ENCODE data around the gene PRDM11. TPM values are rescaled to one million over a fixed set of nuclear protein-coding genes. Genes with fewer than 3 reads are reported as not detected.

PRDM11 gene
- total and polyA plus RNA-seq, 2 of the 8 experiments (the other 6 are each of a cell fraction or from before 2014, with no cell fraction given) = 3.6 to 11.7 TPM

DNA sequence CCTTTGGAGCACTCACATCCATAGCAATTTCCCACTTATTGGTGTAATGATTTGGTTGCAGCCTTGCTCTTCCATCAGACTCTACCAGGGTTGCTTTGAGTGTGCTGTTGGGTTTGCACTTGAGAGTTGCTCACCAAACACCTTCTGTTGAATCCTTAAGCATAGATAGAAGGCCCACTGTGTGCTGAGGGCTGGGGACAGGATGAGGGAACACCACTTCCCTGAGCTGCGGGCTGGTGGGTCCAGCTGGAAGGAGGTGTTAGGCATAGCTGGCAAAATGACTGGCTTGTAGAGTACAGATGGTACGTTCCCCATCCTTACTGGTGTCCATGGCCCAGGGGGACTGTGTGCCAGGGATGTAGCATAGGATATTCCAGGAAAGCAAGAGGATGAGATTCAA, 3.9 kb downstream of the PRDM11 start:
- ChIA-PET POLR2A (ENCODE audit: partially characterized antibody) (no interaction called here), CTCF (ENCODE audit: partially characterized antibody) (interaction anchor here (0.6 to 3.2 kb wide), 6 partner anchors 10 to 621 kb away, joined by 3 to 12 read pairs (median 4); no protein-coding TSS in a partner anchor)
- H2BK5ac ChIP-seq (ENCODE audit: low read depth, low read length) = no peak overlapping the region
- 82% methylated on average over 2 of the region's 2 CpGs; no CpG with 5 or more reads in 1 of the 2 experiments for WGBS, 2 experiments (ENCODE audit: extremely low coverage in 1 of 2, insufficient coverage in 1 of 2, insufficient read length in 1 of 2, insufficient replicate concordance in 2 of 2, low coverage in 1 of 2, low lambda C conversion rate in 2 of 2, missing lambda C conversion rate in 1 of 2)
- peaks cover 0 to 3% of the 10 kb centered on the region in 2 experiments; a peak in 1 of 4 replicates for H3K9me3 ChIP-seq (ENCODE audit: insufficient read depth in 2 of 2, low read depth in 1 of 2, low read length in 1 of 2)
- H4K8ac ChIP-seq (ENCODE audit: extremely low read depth, insufficient read depth, low read length) = no peak overlapping the region
- no peak overlapping the region for H4K91ac ChIP-seq (replicated peaks; ENCODE audit: insufficient read length, low read length)
- H3K56ac ChIP-seq (replicated peaks; ENCODE audit: insufficient read length, low read depth, low read length) = no peak overlapping the region
- H3K4me3 ChIP-seq (ENCODE audit: extremely low read depth in 1 of 4, insufficient read depth in 2 of 4, low read depth in 3 of 4, low read length in 4 of 4) = no peak overlapping the region
- H3K4me1 ChIP-seq (replicated peaks in 1 of 4; ENCODE audit: control insufficient read depth in 3 of 4, insufficient read depth in 4 of 4, low read length in 3 of 4) = peaks cover 0 to 11% (median 2%) of the 10 kb centered on the region in 4 experiments; a peak in 4 of 7 replicates
- H4K20me1 ChIP-seq (replicated peaks in 1 of 2; ENCODE audit: control insufficient read depth in 1 of 2, insufficient read depth in 2 of 2, low read length in 2 of 2) = peaks cover 0 to 4% of the 10 kb centered on the region in 2 experiments
- H3K9ac ChIP-seq (replicated peaks in 1 of 4; ENCODE audit: extremely low read depth in 1 of 4, low read depth in 3 of 4, low read length in 3 of 4) = no peak overlapping the region
- H2AK5ac ChIP-seq (ENCODE audit: low read depth, low read length) = no peak overlapping the region
- H3K4me2 ChIP-seq (ENCODE audit: insufficient read depth in 1 of 2, low read depth in 2 of 2, low read length in 2 of 2) = no peak overlapping the region
- H2BK120ac ChIP-seq (replicated peaks; ENCODE audit: low read depth, low read length) = no peak overlapping the region
- H3K79me1 ChIP-seq (ENCODE audit: low read depth, low read length) = peaks cover 22% of the 10 kb centered on the region
- TF ChIP-seq RBBP5 (IDR thresholded peaks at IDR 0.05; ENCODE audit: borderline replicate concordance, low read depth, low read length) = no peak
- no peak for TF ChIP-seq TBP (IDR thresholded peaks at IDR 0.05; ENCODE audit: low read depth, low read length)
- TF ChIP-seq SIX5 (IDR thresholded peaks at IDR 0.05; ENCODE audit: low read depth, low read length) = no peak
- no peak for TF ChIP-seq NANOG (IDR thresholded peaks at IDR 0.05; ENCODE audit: insufficient read depth, low read depth, low read length, poor library complexity, severe bottlenecking)
- no peak for TF ChIP-seq EP300 (IDR thresholded peaks at IDR 0.05; ENCODE audit: borderline replicate concordance in 1 of 2, low read depth in 2 of 2, low read length in 2 of 2)
- no peak for TF ChIP-seq CTBP2 (IDR thresholded peaks at IDR 0.05; ENCODE audit: borderline replicate concordance, insufficient read depth, insufficient read length, low read length)
- TF ChIP-seq ZNF274 (IDR thresholded peaks at IDR 0.05; ENCODE audit: borderline replicate concordance, extremely low read depth, low read length) = no peak
- TF ChIP-seq RAD21 (IDR thresholded peaks at IDR 0.05 in 1 of 2, conservative IDR thresholded peaks at IDR 0.05 in 1 of 2; ENCODE audit: low read depth in 2 of 2, low read length in 2 of 2) = no peak
- no peak for TF ChIP-seq EZH2 (IDR thresholded peaks at IDR 0.05; ENCODE audit: low read depth, low read length, severe bottlenecking)
- no peak for TF ChIP-seq SP1 (IDR thresholded peaks at IDR 0.05; ENCODE audit: low read depth, low read length)
- TF ChIP-seq FOSL1 (IDR thresholded peaks at IDR 0.05; ENCODE audit: insufficient read depth, low read depth, low read length) = no peak
- H3K14ac ChIP-seq (ENCODE audit: insufficient read length) = no peak overlapping the region
- H3K27ac ChIP-seq (ENCODE audit: low read depth, low read length) = no peak overlapping the region
- no peak overlapping the region for H4K5ac ChIP-seq (ENCODE audit: insufficient read length, low read depth, low read length)
- no peak overlapping the region for H3K4ac ChIP-seq (replicated peaks; ENCODE audit: insufficient read length, low read depth, low read length)
- no peak overlapping the region for H2BK12ac ChIP-seq (ENCODE audit: low read depth, low read length)
- H3K27me3 ChIP-seq (replicated peaks in 1 of 4; ENCODE audit: control insufficient read depth in 3 of 4, extremely low read depth in 1 of 4, insufficient read depth in 3 of 4, low read length in 3 of 4) = peaks cover 0 to 4% (median under 1%) of the 10 kb centered on the region in 4 experiments; a peak in 3 of 7 replicates
- H3K23me2 ChIP-seq (ENCODE audit: low read depth, low read length) = peaks cover 7% of the 10 kb centered on the region
- H3K36me3 ChIP-seq (ENCODE audit: control insufficient read depth in 2 of 4, insufficient read depth in 4 of 4, low read length in 3 of 4) = no peaks in the 10 kb centered on the region
- H3K79me2 ChIP-seq (ENCODE audit: control insufficient read depth in 1 of 2, insufficient read depth in 2 of 2, low read length in 2 of 2) = peaks cover 6 to 49% of the 10 kb centered on the region in 2 experiments; a peak in 3 of 4 replicates
- H2BK15ac ChIP-seq (ENCODE audit: low read length) = no peak overlapping the region
- no peak overlapping the region for H3K23ac ChIP-seq (ENCODE audit: insufficient read length)
- FAIRE-seq = no peak
- H2BK20ac ChIP-seq (ENCODE audit: low read length) = no peak overlapping the region; the same call in 1 of the 2 replicates
- DNase-seq (ENCODE audit: low read depth in 1 of 2, low spot score in 2 of 2) = no peak
- H2AFZ ChIP-seq (ENCODE audit: low read length) = no peak overlapping the region
- no peak overlapping the region for H3K18ac ChIP-seq (ENCODE audit: extremely low read depth, low read length)

All from H1 (cell line).